Chondrocyte (in vitro differentiated cells): Measurements from ENCODE around the gene EEF2. TPM values are rescaled to one million over a fixed set of nuclear protein-coding genes. Genes with fewer than 3 reads are reported as not detected.

Experiments used
- DNase-seq: peaks from one replicate; pipeline ENCODE4 v3.0.0; 2021; ENCODE audit warnings: mixed read lengths, low spot score
- H3K27ac Mint-ChIP-seq: one replicate; pipeline ENCODE4 v1.8.0; 2021; ENCODE audit warnings: mild to moderate bottlenecking, moderate library complexity, mixed read lengths; ENCODE audit not compliant: unreplicated experiment
- H3K27me3 Mint-ChIP-seq: 2 replicates; pipeline ENCODE4 v1.8.0; 2021; ENCODE audit warnings: low read depth, mixed read lengths
- H3K36me3 Mint-ChIP-seq: 2 replicates; pipeline ENCODE4 v1.8.0; 2021; ENCODE audit warnings: low read depth, mixed read lengths
- H3K4me1 Mint-ChIP-seq: 2 replicates; pipeline ENCODE4 v1.8.0; 2021; ENCODE audit warnings: low read depth, mild to moderate bottlenecking, mixed read lengths
- H3K4me3 Mint-ChIP-seq: one replicate; pipeline ENCODE4 v1.8.0; 2021; ENCODE audit warnings: mild to moderate bottlenecking, moderate library complexity, mixed read lengths; ENCODE audit not compliant: unreplicated experiment
- H3K9me3 Mint-ChIP-seq: 2 replicates; pipeline ENCODE4 v1.8.0; 2021; ENCODE audit warnings: low read depth, mixed read lengths
- CTCF ChIP-seq: fragments of 200-600 bp; sonication (generic); IDR thresholded peaks from 2 replicates; pipeline ENCODE4 v1.5.0; 2021; ENCODE audit warnings: antibody characterized with exemption, mild to moderate bottlenecking, moderate library complexity
- total RNA-seq: library from RNA; stranded (reverse); gene quantifications from 3 replicates; pipeline ENCODE4 v1.2.1, GENCODE V29; 2021

The EEF2 gene
- total RNA-seq, 1 donor from 2014 or later = 2,370 TPM

DNA sequence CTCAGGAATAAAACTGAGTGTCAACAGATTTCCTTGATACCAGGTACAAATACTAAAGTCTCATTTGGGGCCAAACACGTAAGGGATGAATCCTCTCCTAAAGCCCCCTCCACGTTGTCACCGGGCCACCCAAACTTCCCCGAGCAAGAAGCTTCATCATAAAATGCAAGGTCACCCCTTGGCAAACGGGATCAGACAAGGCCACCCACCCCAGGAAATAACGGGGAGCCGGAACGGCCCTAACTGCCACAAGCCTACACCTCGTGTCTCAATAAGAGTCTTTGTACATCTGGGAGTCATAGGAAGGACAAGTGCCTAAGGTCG lies 717 bp downstream of the EEF2 start:
- Mint-ChIP-seq H3K27ac (peak overlapping the region; percentile 95), H3K27me3 (no peaks in the 10 kb centered on the region), H3K9me3 (no peaks in the 10 kb centered on the region), H3K4me3 (peak overlapping the region; percentile 93), H3K36me3 (peaks cover 37% of the 10 kb centered on the region), H3K4me1 (peaks cover 55% of the 10 kb centered on the region)
- no peak for DNase-seq
- no peak for TF ChIP-seq CTCF

DNA sequence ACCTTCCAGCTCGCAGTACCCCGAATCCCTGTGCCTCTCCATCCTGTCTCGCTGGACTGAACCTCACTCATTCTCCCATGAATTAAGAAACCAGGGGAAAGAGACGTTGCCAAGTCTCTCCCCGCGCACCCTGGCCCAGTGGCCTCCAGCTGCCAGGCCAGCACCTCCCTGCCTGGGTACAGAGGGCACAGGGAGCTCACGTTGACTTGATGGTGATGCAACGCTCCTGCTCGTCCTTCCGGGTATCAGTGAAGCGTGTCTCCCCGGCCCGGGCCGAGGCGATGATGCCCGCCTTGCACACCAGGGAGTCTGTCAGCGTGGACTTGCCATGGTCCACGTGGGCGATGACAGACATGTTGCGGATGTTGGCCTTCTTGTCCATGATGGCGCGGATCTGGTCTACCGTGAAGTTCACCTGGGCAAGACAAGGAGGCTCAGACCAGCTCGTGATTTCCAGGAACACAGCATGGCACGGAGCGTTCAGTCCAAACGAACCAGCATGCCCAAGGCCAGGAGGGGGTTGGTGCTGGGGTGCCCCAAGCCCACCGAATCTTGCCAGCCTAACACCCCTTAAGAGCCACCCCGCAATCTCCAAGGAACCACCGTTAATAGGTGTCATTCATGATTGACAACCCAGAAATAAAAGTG lies 1.2 kb downstream of the EEF2 start:
- no peak for TF ChIP-seq CTCF
- H3K27me3 Mint-ChIP-seq = no peaks in the 10 kb centered on the region
- peaks cover 55% of the 10 kb centered on the region for H3K4me1 Mint-ChIP-seq
- H3K9me3 Mint-ChIP-seq = no peaks in the 10 kb centered on the region
- peak overlapping the region; percentile 93 for H3K4me3 Mint-ChIP-seq
- peaks cover 42% of the 10 kb centered on the region for H3K36me3 Mint-ChIP-seq
- no peak for DNase-seq
- peak overlapping the region; percentile 95 for H3K27ac Mint-ChIP-seq

GRCh38 chr19:3983542-3983914 lies 1.7 kb downstream of the EEF2 start:
- H3K36me3 Mint-ChIP-seq = peaks cover 44% of the 10 kb centered on the region
- H3K4me3 Mint-ChIP-seq = peak overlapping the region; percentile 93
- no peaks in the 10 kb centered on the region for H3K27me3 Mint-ChIP-seq
- no peak for DNase-seq
- no peak for TF ChIP-seq CTCF
- H3K27ac Mint-ChIP-seq = peak overlapping the region; percentile 95
- no peaks in the 10 kb centered on the region for H3K9me3 Mint-ChIP-seq
- H3K4me1 Mint-ChIP-seq = peaks cover 55% of the 10 kb centered on the region

DNA sequence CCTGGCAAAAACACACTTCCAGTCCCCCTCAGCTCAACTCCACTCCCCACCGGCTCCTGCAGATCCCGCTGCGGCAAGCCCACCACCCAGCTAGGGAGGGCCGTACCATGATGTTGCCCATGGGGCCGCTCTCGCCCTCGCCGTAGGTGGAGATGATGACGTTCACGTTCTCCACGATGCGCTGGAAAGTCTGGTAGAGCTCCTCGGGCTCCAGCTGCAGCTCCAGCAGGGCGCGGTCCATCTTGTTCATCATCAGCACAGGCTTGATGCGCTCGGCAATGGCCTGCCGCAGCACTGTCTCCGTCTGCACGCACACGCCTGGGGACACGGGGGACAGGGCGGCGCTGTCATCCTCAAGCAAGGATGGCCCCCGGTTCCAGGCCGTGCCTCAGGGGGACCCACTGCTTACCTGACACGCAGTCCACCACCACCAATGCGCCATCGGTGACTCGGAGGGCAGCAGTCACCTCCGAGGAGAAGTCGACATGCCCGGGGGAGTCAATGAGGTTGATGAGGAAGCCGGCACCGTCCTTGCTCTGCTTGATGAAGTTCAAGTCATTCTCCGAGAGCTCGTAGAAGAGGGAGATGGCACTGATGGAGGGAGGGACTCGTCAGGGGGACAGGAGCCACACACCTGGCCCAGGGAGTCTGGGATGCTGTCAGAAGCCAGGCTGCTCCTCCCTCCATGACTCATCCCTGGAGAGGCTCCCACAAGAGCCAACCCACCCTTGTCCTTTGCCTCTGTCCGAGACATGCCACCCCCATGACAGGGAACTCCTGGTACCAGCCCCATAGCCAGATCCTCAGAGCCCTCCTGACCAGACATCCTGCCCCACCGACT lies 2.3 kb downstream of the EEF2 start:
- no peak for TF ChIP-seq CTCF
- DNase-seq = no peak
- Mint-ChIP-seq H3K9me3 (no peaks in the 10 kb centered on the region), H3K4me1 (peaks cover 54% of the 10 kb centered on the region), H3K36me3 (peaks cover 47% of the 10 kb centered on the region), H3K27me3 (no peaks in the 10 kb centered on the region), H3K27ac (peak overlapping the region; percentile 95), H3K4me3 (peak overlapping the region; percentile 93)

DNA sequence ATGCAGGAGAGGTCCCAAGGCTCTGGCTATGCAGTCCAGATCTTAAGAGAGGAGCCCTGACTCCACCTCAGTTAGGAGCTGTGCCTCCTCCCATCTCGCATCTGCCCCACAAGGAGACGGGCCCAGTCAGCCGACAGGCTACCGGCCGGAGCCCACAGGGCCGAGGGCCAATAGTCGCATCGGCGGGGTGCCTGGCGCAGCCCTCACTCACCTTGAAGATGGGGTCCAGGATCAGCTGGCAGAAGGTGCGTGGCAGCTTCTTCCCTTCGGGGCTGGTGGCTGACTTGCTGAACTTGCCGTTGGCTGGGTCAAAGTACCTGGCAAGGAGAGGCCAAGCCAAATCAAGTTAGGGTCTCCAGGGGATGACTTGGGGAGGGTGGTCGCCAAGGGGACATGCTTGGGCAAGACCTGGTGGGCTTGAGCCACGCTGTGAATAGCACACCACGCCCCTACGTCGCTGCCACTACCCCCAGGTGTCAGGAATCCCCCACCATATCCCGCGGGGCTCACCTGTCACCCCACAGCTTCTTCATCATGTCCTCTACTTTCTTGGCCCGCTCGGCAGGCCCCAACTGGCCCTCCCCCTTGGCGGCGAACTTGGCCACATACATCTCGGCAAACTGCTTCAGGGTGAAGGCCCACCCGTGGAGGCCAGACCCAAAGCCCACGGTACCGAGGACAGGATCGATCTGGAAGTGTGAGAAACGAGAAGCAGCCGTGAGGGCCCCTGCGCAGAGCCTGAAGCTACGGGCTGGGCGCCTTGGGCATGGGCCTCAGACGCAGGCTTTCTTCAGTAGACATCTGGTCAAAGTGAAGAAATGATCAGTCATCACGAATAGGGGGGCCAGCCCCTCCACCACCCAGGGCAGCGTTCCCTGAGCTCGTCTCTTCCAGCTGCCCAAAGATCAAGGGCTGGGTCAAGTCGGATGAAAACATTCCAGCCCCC lies 3.3 kb downstream of the EEF2 start:
- Mint-ChIP-seq H3K36me3 (peaks cover 54% of the 10 kb centered on the region), H3K27ac (peak overlapping the region; percentile 95), H3K9me3 (no peaks in the 10 kb centered on the region), H3K27me3 (no peaks in the 10 kb centered on the region), H3K4me3 (no peak overlapping the region), H3K4me1 (peaks cover 47% of the 10 kb centered on the region)
- no peak for DNase-seq
- no peak for TF ChIP-seq CTCF
